KMS-11 (cell line): ENCODE results near the gene NEUROD2.

Source experiments
- H2AFZ ChIP-seq: fragments of 200-600 bp; sonication (generic); 2 replicates; pipeline ENCODE4 v1.6.1; 2016; ENCODE audit warnings: antibody characterized with exemption, mixed run types, low read depth
- H3K27ac ChIP-seq: fragments of 200-600 bp; sonication (generic); 2 replicates; pipeline ENCODE4 v1.6.1; 2016; ENCODE audit warnings: mild to moderate bottlenecking, mixed run types
- H3K27me3 ChIP-seq: fragments of 200-600 bp; sonication (generic); 2 replicates; pipeline ENCODE4 v1.6.1; 2017; ENCODE audit warnings: mild to moderate bottlenecking, low read depth, mixed run types, moderate library complexity; ENCODE audit not compliant: insufficient read depth
- H3K36me3 ChIP-seq: fragments of 200-600 bp; sonication (generic); 2 replicates; pipeline ENCODE4 v1.6.1; 2017; ENCODE audit warnings: mild to moderate bottlenecking, mixed run types; ENCODE audit not compliant: insufficient read depth
- H3K4me1 ChIP-seq: fragments of 200-600 bp; sonication (generic); 2 replicates; pipeline ENCODE4 v1.6.1; 2016; ENCODE audit warnings: mild to moderate bottlenecking, low read depth, mixed run types; ENCODE audit not compliant: poor library complexity, severe bottlenecking
- H3K4me2 ChIP-seq: fragments of 200-600 bp; sonication (generic); 2 replicates; pipeline ENCODE4 v1.7.0; 2016; ENCODE audit warnings: mild to moderate bottlenecking, mixed run types
- H3K4me3 ChIP-seq: fragments of 200-600 bp; sonication (generic); IDR thresholded peaks from 2 replicates; pipeline ENCODE4 v1.6.1; 2017; ENCODE audit warnings: low read depth, low read length, mixed read lengths; ENCODE audit not compliant: insufficient read depth
- H3K79me2 ChIP-seq: fragments of 200-600 bp; sonication (generic); 2 replicates; pipeline ENCODE4 v1.6.1; 2016; ENCODE audit warnings: low read depth, mixed run types; ENCODE audit not compliant: insufficient read depth
- H3K9ac ChIP-seq: fragments of 200-600 bp; sonication (generic); 2 replicates; pipeline ENCODE4 v1.6.1; 2016; ENCODE audit warnings: mild to moderate bottlenecking, mixed run types
- H4K20me1 ChIP-seq: fragments of 200-600 bp; sonication (generic); 2 replicates; pipeline ENCODE4 v1.6.1; 2016; ENCODE audit warnings: mild to moderate bottlenecking, mixed run types; ENCODE audit not compliant: insufficient read depth
- CTCF ChIP-seq: fragments of 200-600 bp; sonication (generic); conservative IDR thresholded peaks from 2 replicates; pipeline ENCODE4 v1.6.1; 2017; ENCODE audit warnings: low read depth, mild to moderate bottlenecking, antibody characterized with exemption, low read length, moderate library complexity, mixed read lengths

Gene NEUROD2

GRCh38 chr17:39581071-39581758 is 26.5 kb downstream of the NEUROD2 start:
- no peak for TF ChIP-seq CTCF
- H3K9ac ChIP-seq: no peak overlapping the region
- no peaks in the 10 kb centered on the region for H3K79me2 ChIP-seq
- no peaks in the 10 kb centered on the region for H4K20me1 ChIP-seq
- no peak overlapping the region for H3K27ac ChIP-seq
- H2AFZ ChIP-seq: no peak overlapping the region
- H3K27me3 ChIP-seq: peaks cover 4% of the 10 kb centered on the region; the same call in 1 of the 2 replicates
- no peaks in the 10 kb centered on the region for H3K4me1 ChIP-seq
- H3K4me3 ChIP-seq: no peak overlapping the region
- H3K36me3 ChIP-seq: no peaks in the 10 kb centered on the region
- H3K4me2 ChIP-seq: no peak overlapping the region

- Histone ChIP-seq H3K4me1 (no peaks in the 10 kb centered on the region), H3K9ac (no peak overlapping the region), H3K79me2 (no peaks in the 10 kb centered on the region), H3K4me2 (no peak overlapping the region), H4K20me1 (no peaks in the 10 kb centered on the region), H3K4me3 (no peak overlapping the region), H2AFZ (no peak overlapping the region), H3K36me3 (no peaks in the 10 kb centered on the region), H3K27ac (no peak overlapping the region), H3K27me3 (peaks cover 4% of the 10 kb centered on the region; the same call in 1 of the 2 replicates)
- TF ChIP-seq CTCF: no peak
These were observed 27.6 kb downstream of the NEUROD2 start for GRCh38 chr17:39580082-39580468.

GRCh38 chr17:39579318-39580081 is 28.2 kb downstream of the NEUROD2 start:
- H3K36me3 ChIP-seq: no peaks in the 10 kb centered on the region
- H3K4me1 ChIP-seq: no peaks in the 10 kb centered on the region
- no peak for TF ChIP-seq CTCF
- H4K20me1 ChIP-seq: no peaks in the 10 kb centered on the region
- H3K9ac ChIP-seq: no peak overlapping the region
- no peaks in the 10 kb centered on the region for H3K79me2 ChIP-seq
- no peak overlapping the region for H3K27ac ChIP-seq
- H3K27me3 ChIP-seq: peaks cover 4% of the 10 kb centered on the region; the same call in 1 of the 2 replicates
- no peak overlapping the region for H3K4me3 ChIP-seq
- no peak overlapping the region for H3K4me2 ChIP-seq
- no peak overlapping the region for H2AFZ ChIP-seq

- Histone ChIP-seq H3K79me2 (no peaks in the 10 kb centered on the region), H3K9ac (no peak overlapping the region), H3K27me3 (peaks cover 4% of the 10 kb centered on the region; the same call in 1 of the 2 replicates), H4K20me1 (no peaks in the 10 kb centered on the region), H2AFZ (no peak overlapping the region), H3K4me2 (no peak overlapping the region), H3K4me3 (no peak overlapping the region), H3K4me1 (no peaks in the 10 kb centered on the region), H3K27ac (no peak overlapping the region), H3K36me3 (no peaks in the 10 kb centered on the region)
- no peak for TF ChIP-seq CTCF
These were observed 29.4 kb downstream of the NEUROD2 start for GRCh38 chr17:39578272-39578671.
